Measurements from ENCODE around the gene TRUB1. TPM values are rescaled to one million over a fixed set of nuclear protein-coding genes. Genes with fewer than 3 reads are reported as not detected.

The TRUB1 gene
- 20.4 and 27.1 TPM in 2 replicates for total RNA-seq

GRCh38 chr10:114937962-114938855 is at the start of gene TRUB1:
TSS of gene TRUB1 (plus strand) at chr10:114938195. CDS start at chr10:114938254, 59 bp downstream.

Small RNAs within 50 kb of the gene (small RNA-seq; reads per million reads assigned to genes)
- gene RNU6-1121P (ENCODE audit: low replicate concordance), result not detected

Other genes starting within 250 kb of the TRUB1 start
- 21.4 and 31.4 TPM in 2 replicates for gene FHIP2A, start 116.4 kb upstream of the TRUB1 start, total RNA-seq
- gene ATRNL1, start 155.2 kb downstream of the TRUB1 start, total RNA-seq, result 4.6 TPM in 1 of 2 replicates, not detected in the other

All from placental pericyte (primary cell).